Ramos (cell line): ENCODE data around the gene ANKLE2.
"Not testable (repeated sequence)": the region's sequence is repeated elsewhere in the genome, so short reads cannot be mapped to it uniquely, and the experiment has no call there.

ENCODE experiments used
- in situ Hi-C: fragments of 300-500 bp; cut with MboI; formaldehyde crosslinking; loops from one replicate; pipeline ENCODE4 v1.14.3; 2022; ENCODE audit warnings: low sequenced_read_pairs; ENCODE audit not compliant: unreplicated experiment

Gene ANKLE2

DNA sequence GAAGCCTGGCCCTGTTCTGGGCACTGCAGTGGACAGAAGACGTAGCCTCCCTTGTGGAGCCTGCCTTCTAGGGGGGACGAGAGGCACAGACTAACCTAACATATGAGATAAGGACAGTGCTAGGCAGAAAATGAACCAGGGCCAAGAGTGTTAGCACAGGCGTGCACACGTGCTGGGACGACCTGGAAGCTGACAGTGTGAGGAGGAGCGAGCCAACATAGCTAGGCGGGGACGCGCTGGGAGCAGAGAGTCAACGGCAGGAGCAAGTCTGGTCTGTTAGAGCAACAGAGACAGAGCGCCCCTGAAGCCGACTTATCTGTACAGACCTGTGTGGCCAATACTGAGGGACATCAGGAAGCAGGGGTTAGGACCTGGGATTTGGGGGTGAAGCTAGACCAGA lies 66.2 kb downstream of the ANKLE2 start:
- in situ Hi-C loops = no loop called here

DNA sequence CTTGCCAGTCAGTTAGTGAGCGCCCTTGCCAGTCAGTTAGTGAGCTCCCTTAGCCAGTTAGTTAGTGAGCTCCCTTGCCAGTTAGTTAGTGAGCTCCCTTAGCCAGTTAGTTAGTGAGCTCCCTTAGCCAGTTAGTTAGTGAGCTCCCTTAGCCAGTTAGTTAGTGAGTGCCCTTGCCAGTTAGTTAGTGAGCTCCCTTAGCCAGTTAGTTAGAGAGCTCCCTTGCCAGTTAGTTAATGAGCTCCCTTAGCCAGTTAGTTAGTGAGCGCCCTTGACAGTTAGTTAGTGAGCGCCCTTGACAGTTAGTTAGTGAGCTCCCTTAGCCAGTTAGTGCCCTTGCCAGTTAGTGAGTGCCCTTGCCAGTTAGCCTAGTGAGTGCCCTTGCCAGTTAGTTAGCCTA lies 66.7 kb downstream of the ANKLE2 start:
- in situ Hi-C loops = not testable (repeated sequence)

DNA sequence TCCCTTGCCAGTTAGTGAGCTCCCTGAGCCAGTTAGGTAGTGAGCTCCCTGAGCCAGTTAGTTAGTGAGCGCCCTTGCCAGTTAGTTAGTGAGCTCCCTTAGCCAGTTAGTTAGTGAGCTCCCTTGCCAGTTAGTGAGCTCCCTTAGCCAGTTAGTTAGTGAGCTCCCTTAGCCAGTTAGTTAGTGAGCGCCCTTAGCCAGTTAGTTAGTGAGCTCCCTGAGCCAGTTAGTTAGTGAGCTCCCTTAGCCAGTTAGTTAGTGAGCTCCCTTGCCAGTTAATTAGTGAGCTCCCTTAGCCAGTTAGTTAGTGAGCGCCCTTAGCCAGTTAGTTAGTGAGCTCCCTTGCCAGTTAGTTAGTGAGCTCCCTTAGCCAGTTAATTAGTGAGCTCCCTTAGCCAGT lies 69.6 kb downstream of the ANKLE2 start:
- in situ Hi-C loops = not testable (repeated sequence)

DNA sequence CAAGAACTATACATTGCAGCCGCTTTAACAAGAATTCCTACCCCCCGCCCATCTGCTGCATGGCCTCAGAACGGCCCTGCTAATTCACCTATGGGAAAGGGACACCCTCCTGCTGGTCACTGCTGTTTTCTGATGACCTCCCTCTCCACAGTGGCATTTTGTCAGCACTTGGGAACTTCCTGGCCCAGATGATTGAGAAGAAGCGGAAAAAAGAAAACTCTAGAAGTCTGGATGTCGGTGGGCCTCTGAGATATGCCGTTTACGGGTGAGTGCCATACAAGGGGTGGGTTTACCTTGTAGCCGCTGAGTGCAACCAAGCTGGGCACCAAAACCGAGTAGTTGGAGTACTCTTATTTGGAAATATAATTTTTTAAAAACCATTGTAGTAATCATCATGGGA lies 71.5 kb downstream of the ANKLE2 start:
- in situ Hi-C loops = no loop called here

DNA sequence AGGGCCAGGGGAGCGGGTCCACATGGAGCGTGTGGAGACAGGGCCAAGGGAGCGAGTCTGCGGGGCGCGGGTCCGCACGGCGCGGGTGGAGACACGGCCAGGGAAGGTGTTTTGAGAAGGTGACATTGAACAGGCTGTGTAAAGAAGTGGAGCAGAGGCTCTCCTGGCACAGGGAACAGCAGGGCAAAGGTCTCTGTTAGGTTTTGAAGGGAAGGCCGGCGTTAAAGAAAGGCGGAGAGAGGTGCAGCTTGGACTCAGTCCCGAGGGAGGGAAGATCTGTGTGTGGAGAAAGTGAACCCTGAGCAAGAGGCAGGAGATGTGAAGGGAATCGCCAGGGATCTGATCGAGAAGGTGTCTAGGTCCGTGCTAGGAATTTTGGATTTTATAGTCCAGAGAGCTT lies 72.4 kb downstream of the ANKLE2 start:
- in situ Hi-C loops = no loop called here

DNA sequence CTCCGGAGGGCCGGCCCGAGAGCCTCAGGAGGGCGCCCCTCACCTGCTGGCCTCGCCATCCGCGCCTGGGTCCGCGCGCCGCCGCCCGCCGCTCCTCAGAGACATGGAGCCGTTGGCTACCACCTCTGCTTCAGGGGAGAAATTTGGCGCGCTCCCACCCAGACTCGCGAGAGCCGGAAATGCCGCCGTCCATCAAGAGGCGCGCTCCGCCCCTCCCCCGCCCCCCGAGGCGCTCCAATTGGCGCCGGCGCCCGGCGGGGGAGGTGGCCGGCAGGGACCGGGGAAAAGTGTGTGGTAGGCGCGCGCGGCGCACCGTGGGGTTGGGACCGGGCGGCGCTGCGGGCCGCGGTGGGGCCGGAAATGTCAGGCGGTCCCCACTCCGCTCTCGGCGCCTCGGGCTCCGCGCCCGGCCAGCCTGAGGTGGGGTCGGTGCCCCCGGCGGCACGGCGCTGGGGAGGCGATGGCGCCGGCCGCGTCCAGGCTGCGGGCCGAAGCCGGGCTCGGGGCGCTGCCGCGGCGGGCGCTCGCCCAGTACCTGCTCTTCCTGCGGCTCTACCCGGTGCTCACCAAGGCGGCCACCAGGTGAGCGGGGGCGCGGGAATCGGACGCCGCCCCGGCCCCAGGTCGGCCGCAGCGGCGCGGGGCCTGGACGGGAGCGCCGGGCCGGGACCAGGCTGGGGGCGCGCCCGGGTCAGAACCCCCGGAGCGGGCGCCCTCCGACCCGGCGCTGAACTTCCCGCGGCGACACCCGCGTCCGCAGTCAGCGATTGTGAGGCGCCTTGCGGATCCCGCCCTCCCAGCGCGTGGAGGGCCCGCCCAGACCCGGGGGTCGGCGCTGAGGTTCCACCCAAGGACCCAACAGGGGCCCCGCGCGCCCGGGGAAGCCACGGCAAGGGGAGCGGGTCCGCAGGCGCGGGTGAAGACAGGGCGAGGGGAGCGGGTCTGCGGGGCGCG lies 74.1 kb downstream of the ANKLE2 start, which contains the start of the genes POLE and PXMP2:
Gene POLE (minus strand): TSS at position 132 of the 954 bp plus-strand sequence. CDS start 27 bp downstream, at position 105.
Gene PXMP2 (plus strand): TSS at position 377 of the 954 bp plus-strand sequence. CDS start 84 bp downstream, at position 461.
- in situ Hi-C loops = no loop called here

DNA sequence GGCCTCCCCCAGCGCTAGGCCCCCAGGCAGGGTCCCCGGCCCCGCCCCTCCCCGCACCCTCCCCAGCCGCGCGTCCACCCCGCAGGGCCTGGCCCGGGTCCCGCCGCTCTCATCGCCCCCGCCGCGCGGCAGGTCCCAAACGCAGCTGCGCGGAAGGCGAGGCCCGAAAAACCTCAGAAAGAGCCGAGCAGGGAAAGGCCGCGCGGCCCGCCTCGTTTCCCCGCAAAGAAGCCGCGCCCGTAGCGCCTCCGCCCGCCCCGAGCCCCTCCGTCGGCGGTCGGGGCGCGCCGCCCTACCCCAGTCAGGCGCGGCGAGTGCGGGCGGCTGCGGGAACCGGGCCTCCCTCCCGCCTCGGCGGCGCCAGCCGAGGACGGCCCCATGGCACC lies 74.8 kb downstream of the ANKLE2 start:
- in situ Hi-C loops = no loop called here

DNA sequence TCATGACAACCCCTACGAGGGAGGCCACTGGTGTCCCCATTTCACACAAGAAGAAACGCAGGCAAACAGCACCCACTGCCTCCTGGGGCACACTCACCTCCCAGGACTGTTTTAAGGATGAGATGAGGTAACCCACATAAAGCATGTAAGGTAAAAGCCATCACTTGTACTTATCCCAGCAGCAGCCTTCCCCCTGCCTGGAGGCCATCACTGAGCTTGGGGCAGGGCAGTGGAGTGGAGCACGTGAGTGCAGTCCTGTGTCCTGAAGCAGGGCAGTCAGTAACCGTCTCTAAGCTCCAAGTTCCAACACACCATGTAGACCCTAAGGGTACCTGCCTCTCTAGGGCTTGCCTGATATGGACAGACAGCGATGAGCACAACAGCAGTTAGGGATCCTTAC lies 76.2 kb downstream of the ANKLE2 start:
- in situ Hi-C loops = no loop called here

DNA sequence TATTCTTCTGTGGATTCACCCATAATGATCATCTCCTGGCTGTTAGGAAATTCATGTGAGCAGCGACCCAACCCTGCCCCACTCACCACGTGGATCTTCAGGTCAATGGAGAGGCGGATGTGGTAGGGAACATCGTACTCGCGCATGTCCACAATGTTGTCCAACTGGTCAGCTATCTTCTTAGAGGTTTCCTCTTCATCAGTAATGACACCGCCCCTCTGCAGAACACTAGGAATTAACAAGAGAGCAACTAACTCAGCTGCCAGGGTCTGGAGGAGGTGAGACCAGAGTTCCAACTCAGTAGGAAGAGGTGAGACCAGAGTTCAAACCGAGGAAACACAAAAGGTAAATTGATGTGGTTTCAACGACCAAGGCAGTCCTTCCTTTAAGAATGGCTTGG lies 84.1 kb downstream of the ANKLE2 start:
- in situ Hi-C loops = no loop called here

DNA sequence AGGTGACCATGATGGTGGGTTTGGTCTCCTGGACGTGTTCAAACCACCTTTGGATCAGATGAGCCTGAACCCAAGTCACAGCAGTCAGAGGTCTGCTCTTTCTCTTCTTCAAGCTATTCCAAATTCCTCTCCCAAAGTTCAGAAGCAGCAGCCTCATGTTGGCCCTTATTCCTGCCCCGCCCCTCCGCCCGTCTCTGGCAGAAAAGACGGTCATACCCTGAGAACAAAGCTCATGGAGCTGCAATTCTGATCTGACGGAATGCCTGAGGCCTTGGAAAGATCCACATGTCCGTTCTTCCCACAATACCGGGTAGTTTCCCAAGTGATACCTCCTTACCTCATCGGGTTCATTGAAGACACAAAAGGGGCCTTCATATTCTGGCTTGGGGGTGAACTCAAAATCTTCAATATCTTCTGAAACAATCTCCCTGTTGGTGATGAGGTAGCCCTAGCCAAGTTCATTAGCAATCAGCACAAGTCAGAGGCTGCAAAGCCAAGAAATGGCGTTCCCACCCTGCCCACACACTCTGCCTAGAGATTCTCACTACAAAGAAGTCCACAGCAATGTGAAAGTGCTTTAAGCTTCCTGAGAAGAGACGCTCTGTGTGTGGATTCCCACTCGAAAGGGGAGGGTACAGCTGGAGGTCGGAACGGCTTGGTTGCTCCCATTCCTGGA lies 85.7 kb downstream of the ANKLE2 start:
- in situ Hi-C loops = no loop called here
